Measurements from ENCODE around the gene PPARA. TPM values are rescaled to one million over a fixed set of nuclear protein-coding genes. Genes with fewer than 3 reads are reported as not detected.

Gene PPARA
- total RNA-seq, 3 donors from 2014 or later (not counting 1 experiment from before 2014, with no cell fraction given): 20.1 to 27.8 (median 27.0) TPM

DNA sequence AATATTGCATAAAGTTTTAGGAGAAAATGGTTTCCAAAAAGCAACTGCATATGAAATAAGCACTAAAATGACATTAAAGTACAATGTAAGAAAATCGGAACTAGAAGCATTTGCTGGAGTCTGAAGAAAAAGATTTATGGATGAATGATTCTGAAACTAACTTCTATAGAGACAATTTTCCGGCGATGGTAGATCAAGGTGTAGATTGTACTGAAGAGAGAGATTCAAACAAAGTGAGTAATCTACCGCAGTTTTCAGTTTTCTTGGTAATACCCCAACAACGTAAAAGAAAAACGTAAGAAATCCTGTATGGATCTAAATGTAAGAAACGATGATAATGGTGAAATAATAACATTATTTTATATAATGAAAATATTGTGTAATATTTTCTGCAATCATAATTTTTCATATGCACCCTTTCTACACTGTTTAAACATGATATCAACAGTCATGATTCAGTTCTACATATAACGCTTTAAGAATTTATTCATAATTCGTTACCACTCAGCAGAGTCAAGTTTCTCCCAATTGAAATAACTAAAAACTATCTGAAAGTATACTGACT lies 101.6 kb downstream of the PPARA start:
- Mint-ChIP-seq H3K36me3 (no peaks in the 10 kb centered on the region), H3K9me3 (no peaks in the 10 kb centered on the region), H3K27me3 (ENCODE audit: low read depth in 2 of 2) (no peaks in the 10 kb centered on the region), H3K4me3 (peak overlapping the region; percentile 88), H3K4me1 (peaks cover 21 to 33% of the 10 kb centered on the region in 2 donors), H3K27ac (peak overlapping the region; percentile 44 to 93)
- ATAC-seq (no peak), DNase-seq (no peak)
- peaks cover 16% of the 10 kb centered on the region for H3K4me1 ChIP-seq (ENCODE audit: control insufficient read depth, insufficient read depth, low read length)
- no peaks in the 10 kb centered on the region for H3K9me3 ChIP-seq (ENCODE audit: control insufficient read depth, insufficient read depth, low read length)
- no peaks in the 10 kb centered on the region for H3K27me3 ChIP-seq (ENCODE audit: control insufficient read depth, insufficient read depth, low read length)
- no peak overlapping the region for H3K4me3 ChIP-seq (ENCODE audit: low read length)
- H3K36me3 ChIP-seq (ENCODE audit: control insufficient read depth, insufficient read depth, low read length): no peaks in the 10 kb centered on the region
- intact Hi-C loops (cut with micrococcal nuclease): loop anchor here (2.0 kb wide), 1 partner anchor 37 kb away; no protein-coding TSS in a partner anchor
- TF ChIP-seq, protein P1, sequence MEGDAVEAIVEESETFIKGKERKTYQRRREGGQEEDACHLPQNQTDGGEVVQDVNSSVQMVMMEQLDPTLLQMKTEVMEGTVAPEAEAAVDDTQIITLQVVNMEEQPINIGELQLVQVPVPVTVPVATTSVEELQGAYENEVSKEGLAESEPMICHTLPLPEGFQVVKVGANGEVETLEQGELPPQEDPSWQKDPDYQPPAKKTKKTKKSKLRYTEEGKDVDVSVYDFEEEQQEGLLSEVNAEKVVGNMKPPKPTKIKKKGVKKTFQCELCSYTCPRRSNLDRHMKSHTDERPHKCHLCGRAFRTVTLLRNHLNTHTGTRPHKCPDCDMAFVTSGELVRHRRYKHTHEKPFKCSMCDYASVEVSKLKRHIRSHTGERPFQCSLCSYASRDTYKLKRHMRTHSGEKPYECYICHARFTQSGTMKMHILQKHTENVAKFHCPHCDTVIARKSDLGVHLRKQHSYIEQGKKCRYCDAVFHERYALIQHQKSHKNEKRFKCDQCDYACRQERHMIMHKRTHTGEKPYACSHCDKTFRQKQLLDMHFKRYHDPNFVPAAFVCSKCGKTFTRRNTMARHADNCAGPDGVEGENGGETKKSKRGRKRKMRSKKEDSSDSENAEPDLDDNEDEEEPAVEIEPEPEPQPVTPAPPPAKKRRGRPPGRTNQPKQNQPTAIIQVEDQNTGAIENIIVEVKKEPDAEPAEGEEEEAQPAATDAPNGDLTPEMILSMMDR (IDR thresholded peaks at IDR 0.05): no peak
- 92% methylated on average over 5 of the region's 9 CpGs for WGBS (ENCODE audit: insufficient coverage)
- no peak overlapping the region for H3K27ac ChIP-seq (ENCODE audit: low read length)

DNA sequence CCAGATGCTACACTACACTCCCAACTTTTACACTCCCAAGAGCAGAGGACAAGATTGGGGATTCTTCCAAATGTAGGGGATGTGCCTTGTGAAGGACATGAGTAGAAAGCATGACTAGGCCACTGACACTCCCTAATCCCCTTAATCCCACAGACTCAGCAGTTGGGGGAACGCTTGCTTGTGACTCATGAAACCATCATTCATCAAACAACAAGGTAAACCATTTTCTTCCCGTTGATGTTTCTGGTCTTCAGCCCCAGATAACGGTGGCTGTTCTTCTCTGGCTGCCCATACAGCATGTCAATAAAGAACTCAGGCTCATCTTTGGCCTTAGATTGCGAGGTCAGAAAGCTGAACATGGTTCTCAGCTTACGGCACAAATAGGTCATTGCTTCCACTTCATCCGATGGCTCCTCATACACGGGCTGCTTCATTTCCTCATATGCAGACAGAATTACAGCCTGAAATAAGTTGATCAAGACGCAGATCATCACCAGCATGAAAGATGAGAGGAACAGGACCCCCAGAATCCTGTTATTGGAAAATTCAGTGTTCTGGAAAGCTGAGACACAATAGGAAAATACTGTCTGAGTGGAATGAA lies 106.1 kb downstream of the PPARA start:
- intact Hi-C loops (cut with micrococcal nuclease): no loop called here
- H3K36me3 Mint-ChIP-seq: no peaks in the 10 kb centered on the region
- no peak overlapping the region for H3K27ac ChIP-seq (ENCODE audit: low read length)
- H3K27ac Mint-ChIP-seq: no peak overlapping the region
- no peak overlapping the region for H3K4me3 Mint-ChIP-seq
- H3K4me1 ChIP-seq (ENCODE audit: control insufficient read depth, insufficient read depth, low read length): no peaks in the 10 kb centered on the region
- no peaks in the 10 kb centered on the region for H3K9me3 ChIP-seq (ENCODE audit: control insufficient read depth, insufficient read depth, low read length)
- no peak for DNase-seq
- H3K4me1 Mint-ChIP-seq: peaks cover 9 to 12% of the 10 kb centered on the region in 2 donors
- no peaks in the 10 kb centered on the region for H3K9me3 Mint-ChIP-seq
- H3K27me3 ChIP-seq (ENCODE audit: control insufficient read depth, insufficient read depth, low read length): no peaks in the 10 kb centered on the region
- H3K4me3 ChIP-seq (ENCODE audit: low read length): no peak overlapping the region
- ATAC-seq: no peak
- no peaks in the 10 kb centered on the region for H3K36me3 ChIP-seq (ENCODE audit: control insufficient read depth, insufficient read depth, low read length)
- peaks cover 2 to 28% of the 10 kb centered on the region in 2 donors for H3K27me3 Mint-ChIP-seq (ENCODE audit: low read depth in 2 of 2)
- WGBS (ENCODE audit: insufficient coverage): 91% methylated on average over 8 of the region's 8 CpGs
- TF ChIP-seq, protein P1 (IDR thresholded peaks at IDR 0.05): no peak

DNA sequence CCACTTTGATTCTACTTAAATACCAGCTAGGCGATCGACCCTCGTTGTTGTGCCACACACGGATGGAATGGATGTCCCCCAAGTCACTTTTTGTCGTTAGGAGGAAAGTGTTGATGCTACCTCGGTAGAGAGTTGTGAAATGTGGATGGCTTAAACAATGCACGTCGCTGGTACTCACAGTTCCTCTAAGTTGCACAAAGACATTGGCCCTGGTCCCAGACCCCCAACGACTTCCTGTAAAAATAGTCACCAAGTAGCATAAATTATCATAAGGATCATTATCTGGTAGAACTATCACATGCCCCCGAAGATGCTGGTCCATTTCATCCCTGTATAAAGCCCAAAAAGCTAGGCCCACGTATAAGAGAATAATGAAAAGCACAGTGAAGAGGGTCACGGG lies 109.0 kb downstream of the PPARA start:
- H3K4me1 Mint-ChIP-seq: peaks cover 14 to 22% of the 10 kb centered on the region in 2 donors
- H3K4me3 ChIP-seq (ENCODE audit: low read length): no peak overlapping the region
- no peaks in the 10 kb centered on the region for H3K9me3 Mint-ChIP-seq
- peaks cover 2 to 28% of the 10 kb centered on the region in 2 donors for H3K27me3 Mint-ChIP-seq (ENCODE audit: low read depth in 2 of 2)
- 52% methylated on average over 12 of the region's 12 CpGs for WGBS (ENCODE audit: insufficient coverage)
- no peak overlapping the region for H3K4me3 Mint-ChIP-seq
- H3K36me3 Mint-ChIP-seq: no peaks in the 10 kb centered on the region
- no peak overlapping the region for H3K27ac ChIP-seq (ENCODE audit: low read length)
- H3K27ac Mint-ChIP-seq: no peak overlapping the region
- H3K9me3 ChIP-seq (ENCODE audit: control insufficient read depth, insufficient read depth, low read length): no peaks in the 10 kb centered on the region
- no peaks in the 10 kb centered on the region for H3K36me3 ChIP-seq (ENCODE audit: control insufficient read depth, insufficient read depth, low read length)
- DNase-seq (no peak), ATAC-seq (no peak)
- H3K27me3 ChIP-seq (ENCODE audit: control insufficient read depth, insufficient read depth, low read length): peaks cover 3% of the 10 kb centered on the region
- H3K4me1 ChIP-seq (ENCODE audit: control insufficient read depth, insufficient read depth, low read length): peaks cover 13% of the 10 kb centered on the region
- TF ChIP-seq, protein P1 (IDR thresholded peaks at IDR 0.05): no peak
- intact Hi-C loops (cut with micrococcal nuclease): no loop called here

All from natural killer cell (primary cell).